Stomach (tissue), 19 donors: ENCODE measurements around the gene IP6K1. TPM values are rescaled to one million over a fixed set of nuclear protein-coding genes. Genes with fewer than 3 reads are reported as not detected.
A peak's percentile ranks its signal among the peaks of the same experiment; 100 is the strongest.
"Not testable (repeated sequence)": the region's sequence is repeated elsewhere in the genome, so short reads cannot be mapped to it uniquely, and the experiment has no call there.

Source experiments
- DNase-seq, 2 donors: peaks; one replicate each; pipeline versions ENCODE4 v3.0.0 to v3.0.0-alpha.2; 2013 to 2019
- H3K27ac ChIP-seq, 5 donors: fragments of 200-600 bp in 4 of 5; sonication (generic) in 4 of 5; one replicate each; pipeline ENCODE4 v1.5.1; 2013 to 2019; ENCODE audit warnings: mild to moderate bottlenecking in 1 of 5, moderate library complexity in 1 of 5
- H3K27me3 ChIP-seq, 3 donors: fragments of 200-600 bp; sonication (generic); one replicate each; pipeline ENCODE4 v1.5.1; 2017 to 2019; ENCODE audit warnings: mixed run types in 1 of 3
- H3K36me3 ChIP-seq, 4 donors: fragments of 200-600 bp; sonication (generic); 1 replicate in 3 of 4; 2 replicates in 1 of 4; pipeline ENCODE4 v1.5.1; 2016 to 2019
- H3K4me1 ChIP-seq, 4 donors: fragments of 200-600 bp; sonication (generic); one replicate each; pipeline ENCODE4 v1.5.1; 2016 to 2019
- H3K4me3 ChIP-seq, 4 donors: fragments of 200-600 bp; sonication (generic) in 3 of 4; one replicate each; pipeline ENCODE4 v1.5.1; 2016 to 2019; ENCODE audit warnings: mild to moderate bottlenecking in 1 of 4
- H3K9me3 ChIP-seq, 4 donors: fragments of 200-600 bp; sonication (generic); one replicate each; pipeline ENCODE4 v1.5.1; 2016 to 2019
- EP300 ChIP-seq: sonication (generic); formaldehyde crosslinking; IDR thresholded peaks from one replicate; pipeline ENCODE4 v1.6.1; 2017; ENCODE audit warnings: antibody characterized with exemption
- POLR2A ChIP-seq, 4 donors: fragments of 450-650 bp; IDR thresholded peaks; one replicate each; pipeline ENCODE4 v1.6.1; 2016; ENCODE audit warnings: antibody characterized with exemption in 4 of 4, control low read depth in 2 of 4, mild to moderate bottlenecking in 1 of 4, moderate library complexity in 1 of 4
- POLR2AphosphoS5 ChIP-seq, 3 donors: sonication (generic); formaldehyde crosslinking; IDR thresholded peaks; one replicate each; pipeline ENCODE4 v1.6.1; 2016; ENCODE audit warnings: antibody characterized with exemption in 3 of 3
- WGBS, 5 donors: extraction: QIAGEN DNeasy Blood & Tissue Kit in 3 of 5; methylation state at CpG; one replicate each; pipeline versions ENCODE4 v1.1.5 to v1.1.7; 2013 to 2018; 5-methylcytosine and 5-hydroxymethylcytosine counted together
- intact Hi-C: fragments of 100-400 bp; cut with DNase I; formaldehyde crosslinking; loops from one replicate; pipeline ENCODE4 v1.15.1; 2023; ENCODE audit warnings: low total_unique reads
- long read RNA-seq, 10 donors: transcript quantifications; one replicate each; lab custom pipeline, GENCODE V29; 2026
- polyA plus RNA-seq, 3 donors: library from polyadenylated mRNA; stranded (reverse); fragments of 200-250 nt; gene quantifications; one replicate each; pipeline ENCODE4 v1.2.3, GENCODE V29; 2013
- total RNA-seq, 5 donors: library from RNA; depleted of rRNA; stranded (reverse); fragments of >200 nt; gene quantifications; one replicate each; pipeline versions ENCODE4 v1.1.0 to v1.2.3, GENCODE V29; 2014 to 2016
- TF ChIP-seq, protein P1 (sequence below), 7 experiments: fragments of 450-650 bp in 4 of 7; fragments of 200-600 bp in 3 of 7; sonication (generic) in 3 of 7; IDR thresholded peaks; one replicate each; pipeline ENCODE4 v1.5.1; 2016 to 2019; ENCODE audit warnings: antibody characterized with exemption in 7 of 7, control low read depth in 2 of 7, mild to moderate bottlenecking in 1 of 7
- donor health status: healthy with polysubstance abuse.
- donor health status: Bipolar disorder and iron deficiency.
- donor health status: healthy.

Gene IP6K1
- total RNA-seq (10 to 100 TPM; 16.8 to 68.3 (median 36.4) TPM), polyA plus RNA-seq (10 to 100 TPM in 2 of 3 donors, 1 to 10 TPM in 1; 7.7 to 16.1 (median 11.5) TPM)
- long read RNA-seq, donor 1, full-length matches to known transcripts: 4 of 4 reads
- long read RNA-seq, donor 1, partial matches to known transcripts: 0 of 4 reads
- long read RNA-seq, donor 1, other reads (novel, unspliced or antisense): 0 of 4 reads
- long read RNA-seq, donor 2, full-length matches to known transcripts: 6 of 6 reads
- long read RNA-seq, donor 2, partial matches to known transcripts: 0 of 6 reads
- long read RNA-seq, donor 2, other reads (novel, unspliced or antisense): 0 of 6 reads
- long read RNA-seq, donor 3, full-length matches to known transcripts: 3 of 3 reads
- long read RNA-seq, donor 3, partial matches to known transcripts: 0 of 3 reads
- long read RNA-seq, donor 3, other reads (novel, unspliced or antisense): 0 of 3 reads
- long read RNA-seq, donor 4: 0 reads
- long read RNA-seq, donor 5, full-length matches to known transcripts: 12 of 12 reads
- long read RNA-seq, donor 5, partial matches to known transcripts: 0 of 12 reads
- long read RNA-seq, donor 5, other reads (novel, unspliced or antisense): 0 of 12 reads
- long read RNA-seq, donor 6: 0 reads
- long read RNA-seq, donor 7, full-length matches to known transcripts: 11 of 11 reads
- long read RNA-seq, donor 7, partial matches to known transcripts: 0 of 11 reads
- long read RNA-seq, donor 7, other reads (novel, unspliced or antisense): 0 of 11 reads
- long read RNA-seq, donor 8, full-length matches to known transcripts: 5 of 5 reads
- long read RNA-seq, donor 8, partial matches to known transcripts: 0 of 5 reads
- long read RNA-seq, donor 8, other reads (novel, unspliced or antisense): 0 of 5 reads
- long read RNA-seq, donor 9, full-length matches to known transcripts: 3 of 3 reads
- long read RNA-seq, donor 9, partial matches to known transcripts: 0 of 3 reads
- long read RNA-seq, donor 9, other reads (novel, unspliced or antisense): 0 of 3 reads
- long read RNA-seq, donor 10, full-length matches to known transcripts: 2 of 2 reads
- long read RNA-seq, donor 10, partial matches to known transcripts: 0 of 2 reads
- long read RNA-seq, donor 10, other reads (novel, unspliced or antisense): 0 of 2 reads

DNA sequence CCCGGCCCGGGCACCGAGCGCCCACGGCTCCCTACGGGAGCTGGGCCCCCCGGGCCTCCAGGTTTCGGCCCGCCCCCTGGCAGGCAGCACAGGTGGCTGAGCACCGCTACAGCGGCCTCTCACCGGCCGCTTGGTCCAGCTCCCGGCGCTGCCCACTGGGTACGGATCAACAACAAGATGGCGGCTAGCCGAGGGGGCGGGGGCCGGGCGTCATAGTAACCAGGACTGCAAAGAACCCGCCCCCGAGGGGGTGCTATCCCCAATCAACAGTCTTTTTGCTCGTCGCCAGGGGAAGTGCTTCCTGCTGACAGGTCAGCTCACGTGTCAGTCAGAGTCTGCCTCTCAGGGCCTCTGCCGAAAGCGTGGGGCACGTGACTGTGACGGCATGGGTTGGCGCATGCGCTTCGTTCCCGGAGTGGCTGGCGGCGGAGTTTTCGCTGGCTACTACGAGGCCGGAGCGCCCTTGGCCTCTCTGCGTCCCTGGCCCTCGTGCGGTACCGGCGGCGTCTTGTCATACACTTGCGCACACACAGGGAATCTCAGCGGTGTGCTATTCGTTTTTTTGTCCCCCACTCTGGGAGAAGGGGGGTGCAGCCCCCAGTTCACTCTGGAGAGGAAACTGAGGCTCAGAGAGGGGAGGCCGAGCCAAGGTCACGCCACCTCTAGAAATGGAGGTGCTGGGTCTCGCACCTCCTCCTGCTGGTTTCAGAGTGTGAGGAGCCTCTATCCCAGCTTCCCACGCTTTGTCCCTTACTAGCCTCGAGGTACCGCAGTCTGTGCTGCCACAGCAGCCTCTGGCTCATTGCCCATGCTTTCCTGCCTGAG is at the start of gene IP6K1:
Gene IP6K1, minus strand, starts transcription at position 186 of the 825 bp plus-strand sequence. CDS start 38,502 bp downstream, outside the sequence.
- intact Hi-C loops: no loop called here
- no peaks in the 10 kb centered on the region for H3K9me3 ChIP-seq
- H3K27ac ChIP-seq: peak within 1 kb of the TSS; percentile 92 to 99 (median 96)
- peaks cover 0 to 28% (median 22%) of the 10 kb centered on the region in 4 donors for H3K36me3 ChIP-seq
- H3K4me1 ChIP-seq: peaks cover 25 to 49% (median 44%) of the 10 kb centered on the region in 4 donors
- WGBS, 5 donors: 5 to 12% (median 5%) methylated on average over 12 to 55 of the region's 55 CpGs
- DNase-seq: peak; percentile 100
- peak within 1 kb of the TSS; percentile 79 to 98 (median 92) for H3K4me3 ChIP-seq
- TF ChIP-seq, protein P1, sequence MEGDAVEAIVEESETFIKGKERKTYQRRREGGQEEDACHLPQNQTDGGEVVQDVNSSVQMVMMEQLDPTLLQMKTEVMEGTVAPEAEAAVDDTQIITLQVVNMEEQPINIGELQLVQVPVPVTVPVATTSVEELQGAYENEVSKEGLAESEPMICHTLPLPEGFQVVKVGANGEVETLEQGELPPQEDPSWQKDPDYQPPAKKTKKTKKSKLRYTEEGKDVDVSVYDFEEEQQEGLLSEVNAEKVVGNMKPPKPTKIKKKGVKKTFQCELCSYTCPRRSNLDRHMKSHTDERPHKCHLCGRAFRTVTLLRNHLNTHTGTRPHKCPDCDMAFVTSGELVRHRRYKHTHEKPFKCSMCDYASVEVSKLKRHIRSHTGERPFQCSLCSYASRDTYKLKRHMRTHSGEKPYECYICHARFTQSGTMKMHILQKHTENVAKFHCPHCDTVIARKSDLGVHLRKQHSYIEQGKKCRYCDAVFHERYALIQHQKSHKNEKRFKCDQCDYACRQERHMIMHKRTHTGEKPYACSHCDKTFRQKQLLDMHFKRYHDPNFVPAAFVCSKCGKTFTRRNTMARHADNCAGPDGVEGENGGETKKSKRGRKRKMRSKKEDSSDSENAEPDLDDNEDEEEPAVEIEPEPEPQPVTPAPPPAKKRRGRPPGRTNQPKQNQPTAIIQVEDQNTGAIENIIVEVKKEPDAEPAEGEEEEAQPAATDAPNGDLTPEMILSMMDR (IDR thresholded peaks at IDR 0.05): no peak
- TF ChIP-seq POLR2A (IDR thresholded peaks at IDR 0.05) (peak in 2 of 4 donors; percentile 9 to 47), POLR2AphosphoS5 (IDR thresholded peaks at IDR 0.05) (peak; percentile 69 to 95 (median 92)), EP300 (no peak)
- no peaks in the 10 kb centered on the region for H3K27me3 ChIP-seq

DNA sequence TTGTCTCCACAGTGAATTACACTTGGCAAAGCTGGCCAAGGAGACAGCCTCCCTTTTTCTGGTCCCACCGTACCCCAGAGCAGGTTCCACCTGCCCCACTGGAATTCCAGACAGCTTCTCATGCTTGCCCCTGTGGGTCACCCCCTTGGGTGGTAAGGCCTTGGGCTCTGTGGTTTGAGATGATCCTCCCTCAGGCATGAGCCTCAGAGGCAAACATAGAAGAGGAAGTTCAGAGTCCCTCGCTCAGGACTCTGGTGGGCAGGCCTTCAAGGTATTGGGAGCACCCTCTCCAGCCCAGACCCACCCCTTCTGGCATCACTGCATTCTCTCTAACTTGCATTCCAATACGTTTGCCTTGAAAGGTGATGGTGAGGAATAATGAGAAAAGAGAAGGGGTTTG is 45.0 kb upstream of the IP6K1 start:
- no peaks in the 10 kb centered on the region for H3K4me1 ChIP-seq
- H3K27ac ChIP-seq: no peak overlapping the region
- no peaks in the 10 kb centered on the region for H3K27me3 ChIP-seq
- H3K4me3 ChIP-seq: no peak overlapping the region
- TF ChIP-seq EP300: no peak
- TF ChIP-seq POLR2A (IDR thresholded peaks at IDR 0.05): no peak
- TF ChIP-seq, protein P1 (IDR thresholded peaks at IDR 0.05): no peak
- no peak for TF ChIP-seq POLR2AphosphoS5 (IDR thresholded peaks at IDR 0.05)
- no peaks in the 10 kb centered on the region for H3K9me3 ChIP-seq
- H3K36me3 ChIP-seq: peaks cover 0 to 30% (median 20%) of the 10 kb centered on the region in 4 donors
- intact Hi-C loops: loop anchor here (10.0 kb wide), 1 partner anchor 117 kb away; the partner anchor contains the start of gene AMIGO3
- DNase-seq: no peak
- 58 to 93% (median 75%) methylated on average over 3 of the region's 3 CpGs for WGBS, 5 donors

DNA sequence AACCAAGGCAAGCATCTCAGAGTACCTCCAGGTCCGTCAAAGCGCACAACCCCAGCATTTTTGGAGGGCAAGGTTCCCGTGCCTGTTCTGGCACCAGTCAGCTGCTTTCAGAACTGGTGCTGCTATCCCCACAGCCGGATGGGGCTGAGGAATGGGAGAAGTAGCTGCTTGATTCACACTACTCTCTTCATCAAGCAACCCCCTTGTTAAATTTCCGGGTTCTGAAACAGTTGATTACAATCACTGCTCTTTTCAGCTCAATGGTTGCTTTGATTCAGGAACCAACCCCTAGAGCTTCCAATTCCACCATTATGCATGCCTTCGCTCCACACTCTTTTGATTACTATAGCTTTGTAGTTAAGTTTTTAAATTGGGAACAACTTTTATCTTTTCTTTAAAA is 39.7 kb upstream of the IP6K1 start:
- TF ChIP-seq, protein P1 (IDR thresholded peaks at IDR 0.05): no peak
- no peak for TF ChIP-seq POLR2AphosphoS5 (IDR thresholded peaks at IDR 0.05)
- no peak for TF ChIP-seq POLR2A (IDR thresholded peaks at IDR 0.05)
- no peak for TF ChIP-seq EP300
- no peaks in the 10 kb centered on the region for H3K27me3 ChIP-seq
- no peaks in the 10 kb centered on the region for H3K4me1 ChIP-seq
- H3K36me3 ChIP-seq: peaks cover 0 to 27% (median 15%) of the 10 kb centered on the region in 4 donors
- 53 to 77% (median 70%) methylated on average over 6 of the region's 6 CpGs for WGBS, 5 donors
- no peaks in the 10 kb centered on the region for H3K9me3 ChIP-seq
- DNase-seq: no peak
- intact Hi-C loops: no loop called here
- no peak overlapping the region for H3K4me3 ChIP-seq
- H3K27ac ChIP-seq: no peak overlapping the region

DNA sequence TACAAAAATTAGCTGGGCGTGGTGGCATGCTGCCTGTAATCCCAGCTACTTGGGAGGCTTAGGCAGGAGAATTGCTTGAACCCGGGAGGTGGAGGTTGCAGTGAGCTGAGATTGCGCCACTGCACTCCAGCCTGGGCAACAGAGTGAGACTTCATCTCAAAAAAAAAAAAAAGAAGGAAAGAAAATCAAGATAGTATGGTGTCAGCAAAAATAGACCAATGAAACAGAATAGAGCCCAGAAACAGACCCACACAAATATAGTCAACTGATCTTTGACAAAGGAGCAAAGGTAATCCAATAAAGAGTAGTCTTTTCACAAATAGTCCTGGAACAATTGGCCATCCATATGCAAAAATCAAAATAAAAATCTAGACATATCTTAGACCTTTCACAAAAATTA is 36.8 kb upstream of the IP6K1 start:
- H3K4me1 ChIP-seq, intact Hi-C loops, DNase-seq, H3K4me3 ChIP-seq, H3K9me3 ChIP-seq, H3K27ac ChIP-seq, H3K27me3 ChIP-seq, H3K36me3 ChIP-seq: not testable (repeated sequence)
- 67 to 97% (median 86%) methylated on average over 3 of the region's 3 CpGs for WGBS, 5 donors
